ENCODE results near the gene AJUBA.
"Not testable (repeated sequence)": the region's sequence is repeated elsewhere in the genome, so short reads cannot be mapped to it uniquely, and the experiment has no call there.

AJUBA gene

DNA sequence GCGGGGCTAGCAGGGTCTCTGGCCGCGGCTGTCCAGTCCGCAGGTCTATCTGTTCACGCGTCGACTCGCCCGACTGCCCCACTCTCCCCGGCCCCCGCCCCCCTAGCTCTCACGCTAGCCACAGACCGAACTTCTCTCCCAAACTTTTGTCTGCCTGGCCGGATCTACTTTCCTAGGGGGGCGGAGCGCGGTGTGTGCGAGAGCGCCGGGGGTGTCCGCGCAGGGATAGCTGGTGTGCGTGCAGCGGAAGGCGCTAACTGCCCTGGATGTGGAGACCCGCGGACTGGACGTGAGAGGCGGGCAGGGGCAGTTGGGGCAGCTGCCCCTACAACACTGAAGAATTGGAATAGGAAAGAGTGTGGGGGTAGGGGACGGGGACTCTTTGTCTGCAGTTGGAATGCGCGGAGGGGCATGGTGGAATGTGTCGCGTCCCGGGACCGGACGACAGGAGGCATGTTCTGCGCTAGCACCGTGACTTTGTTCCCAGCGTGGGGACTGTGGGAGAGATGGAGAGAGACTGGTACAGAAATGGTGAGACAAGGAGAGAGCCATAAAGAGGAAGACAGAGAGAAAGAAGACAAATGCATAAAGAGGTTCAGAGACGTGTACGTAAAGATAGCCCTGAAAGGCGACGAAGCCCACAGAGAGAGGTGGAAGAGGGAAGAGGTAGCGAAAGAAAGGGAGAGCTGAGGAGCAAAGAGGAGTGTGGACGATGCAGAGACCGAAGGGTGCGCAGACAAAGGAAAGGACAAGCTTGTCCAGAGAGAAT, at the start of gene AJUBA:
AJUBA (minus strand) TSS at position 75 of the 769 bp plus-strand sequence. CDS start 285 bp downstream, outside the sequence.
- peak; percentile 94 for DNase-seq
- in situ Hi-C loops (cut with HindIII; ENCODE audit: low pct_ligation_motif_present, low pct_unique_long_range_greater_than_20kb, low sequenced_read_pairs): no loop called here

- in situ Hi-C loops (cut with HindIII; ENCODE audit: low pct_ligation_motif_present, low pct_unique_long_range_greater_than_20kb, low sequenced_read_pairs): no loop called here
- DNase-seq: no peak
Measured at GRCh38 chr14:23030936-23031335, 48.6 kb upstream of the AJUBA start.

GRCh38 chr14:23028799-23029198, 46.4 kb upstream of the AJUBA start:
- in situ Hi-C loops (cut with HindIII; ENCODE audit: low pct_ligation_motif_present, low pct_unique_long_range_greater_than_20kb, low sequenced_read_pairs): no loop called here
- no peak for DNase-seq

GRCh38 chr14:23025151-23025814, 42.9 kb upstream of the AJUBA start:
- in situ Hi-C loops (cut with HindIII; ENCODE audit: low pct_ligation_motif_present, low pct_unique_long_range_greater_than_20kb, low sequenced_read_pairs): no loop called here
- DNase-seq: no peak

DNA sequence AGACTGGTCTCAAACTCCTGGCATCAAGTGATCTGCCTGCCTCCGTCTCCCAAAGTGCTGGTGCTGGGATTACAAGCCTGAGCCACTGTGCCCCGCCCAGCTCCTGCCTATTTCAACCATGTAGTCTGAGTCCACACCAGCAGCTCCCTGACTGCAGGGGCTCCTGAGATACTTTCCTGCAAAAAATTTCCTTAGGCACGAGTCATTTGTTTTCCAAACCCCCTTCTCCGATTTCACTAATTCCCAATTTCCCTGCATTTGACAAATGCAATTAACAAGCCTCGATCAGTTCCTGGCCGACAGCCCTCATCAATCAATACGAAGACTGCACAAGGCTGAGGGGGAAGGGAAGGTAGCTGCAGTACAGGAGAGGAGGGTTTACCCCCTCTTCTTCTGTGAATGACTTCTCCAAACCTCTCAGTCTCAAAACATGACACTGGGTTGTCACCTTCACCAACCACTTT, 42.3 kb upstream of the AJUBA start:
- DNase-seq: no peak
- in situ Hi-C loops (cut with HindIII; ENCODE audit: low pct_ligation_motif_present, low pct_unique_long_range_greater_than_20kb, low sequenced_read_pairs): no loop called here

- in situ Hi-C loops (cut with HindIII; ENCODE audit: low pct_ligation_motif_present, low pct_unique_long_range_greater_than_20kb, low sequenced_read_pairs): no loop called here
Measured at GRCh38 chr14:23023795-23024152, 41.4 kb upstream of the AJUBA start.

DNA sequence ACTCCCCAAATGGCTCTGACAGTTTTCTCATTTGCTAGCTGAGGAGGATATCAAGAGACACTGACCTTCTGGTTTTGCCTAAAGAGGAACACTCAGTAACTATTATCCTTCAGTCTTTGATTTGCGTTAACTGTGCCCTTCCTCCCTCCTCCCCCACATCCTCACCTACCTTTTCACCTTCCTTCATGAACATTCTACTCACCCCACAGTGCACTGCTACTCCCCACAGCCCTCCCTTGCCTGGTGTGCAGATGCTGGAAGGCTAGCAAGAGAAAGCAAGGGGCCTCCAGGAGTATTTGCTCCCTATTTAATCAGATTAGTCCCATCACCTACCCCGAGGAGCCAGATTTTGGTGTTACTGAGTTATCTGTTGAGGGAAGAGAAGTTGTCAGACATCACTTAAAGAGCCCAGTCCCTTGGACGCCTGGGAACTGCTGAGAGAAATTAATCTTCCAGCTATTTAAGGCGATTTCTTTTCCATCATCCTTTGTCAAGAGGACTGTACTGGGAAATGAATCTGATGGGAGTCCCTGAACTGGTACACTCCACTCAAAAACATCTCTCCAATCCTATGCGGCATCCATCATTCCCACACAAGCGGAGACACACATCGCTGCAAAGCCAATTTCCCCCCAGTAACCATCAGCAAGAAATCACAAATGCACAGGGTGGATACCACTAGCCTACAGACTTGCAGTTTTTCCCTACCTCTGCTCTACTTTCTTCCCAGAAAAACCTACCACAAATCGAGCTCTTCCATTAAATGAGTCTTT, 40.9 kb upstream of the AJUBA start:
- DNase-seq: no peak
- in situ Hi-C loops (cut with HindIII; ENCODE audit: low pct_ligation_motif_present, low pct_unique_long_range_greater_than_20kb, low sequenced_read_pairs): no loop called here

More at GRCh38 chr14:23023795-23024152, 41.4 kb upstream of the AJUBA start:
- no peak for DNase-seq

- in situ Hi-C loops (cut with HindIII; ENCODE audit: low pct_ligation_motif_present, low pct_unique_long_range_greater_than_20kb, low sequenced_read_pairs): no loop called here
- DNase-seq: no peak
Measured at GRCh38 chr14:23021889-23022442, 39.6 kb upstream of the AJUBA start.

- in situ Hi-C loops (cut with HindIII; ENCODE audit: low pct_ligation_motif_present, low pct_unique_long_range_greater_than_20kb, low sequenced_read_pairs): no loop called here
- DNase-seq: no peak
Measured at GRCh38 chr14:23021434-23021833, 39.1 kb upstream of the AJUBA start.

DNA sequence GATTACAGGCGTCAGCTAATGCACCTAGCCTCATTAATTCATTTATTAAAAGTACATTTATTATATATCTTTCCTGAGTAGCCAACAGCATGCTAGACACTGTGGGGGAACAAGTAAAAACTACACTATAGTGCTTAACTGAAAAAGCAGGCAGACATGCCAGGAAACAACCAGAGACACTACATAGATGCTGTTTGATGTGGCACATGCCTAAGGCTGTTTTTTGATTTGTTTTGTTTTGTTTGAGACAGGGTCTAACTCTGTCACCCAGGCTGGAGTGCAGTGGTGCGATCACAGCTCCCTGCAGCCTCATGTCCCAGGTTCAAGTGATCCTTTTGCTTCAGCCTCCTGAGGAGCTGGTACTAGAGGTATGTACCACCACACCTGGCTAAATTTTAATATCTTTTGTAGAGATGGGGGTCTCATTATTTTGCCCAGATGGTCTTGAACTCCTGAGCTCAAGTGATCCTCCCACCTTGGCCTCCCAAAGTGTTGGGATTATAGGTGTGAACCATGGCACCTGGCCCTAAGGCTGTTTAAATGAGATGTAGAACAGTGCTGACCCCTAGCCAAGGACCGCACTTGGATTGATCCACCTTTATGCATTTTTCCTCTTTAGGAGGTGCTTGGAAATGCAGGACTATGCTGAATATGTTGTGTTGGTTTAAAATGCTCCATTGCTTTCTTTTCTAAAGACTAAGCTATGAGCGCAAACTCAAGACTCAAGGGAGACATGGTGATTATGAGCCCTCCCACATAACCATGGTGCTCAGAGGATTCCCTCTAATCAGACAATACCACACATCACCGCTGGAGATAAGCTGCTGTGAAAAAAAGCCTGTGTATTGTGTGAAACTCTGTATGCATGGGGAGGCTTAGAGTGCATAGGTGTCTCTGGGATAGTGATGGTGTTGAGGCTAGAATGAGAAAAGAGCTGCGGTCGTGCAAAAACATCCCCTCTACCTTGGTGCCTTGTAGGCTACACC, 38.1 kb upstream of the AJUBA start:
- DNase-seq: no peak
- in situ Hi-C loops (cut with HindIII; ENCODE audit: low pct_ligation_motif_present, low pct_unique_long_range_greater_than_20kb, low sequenced_read_pairs): no loop called here

DNA sequence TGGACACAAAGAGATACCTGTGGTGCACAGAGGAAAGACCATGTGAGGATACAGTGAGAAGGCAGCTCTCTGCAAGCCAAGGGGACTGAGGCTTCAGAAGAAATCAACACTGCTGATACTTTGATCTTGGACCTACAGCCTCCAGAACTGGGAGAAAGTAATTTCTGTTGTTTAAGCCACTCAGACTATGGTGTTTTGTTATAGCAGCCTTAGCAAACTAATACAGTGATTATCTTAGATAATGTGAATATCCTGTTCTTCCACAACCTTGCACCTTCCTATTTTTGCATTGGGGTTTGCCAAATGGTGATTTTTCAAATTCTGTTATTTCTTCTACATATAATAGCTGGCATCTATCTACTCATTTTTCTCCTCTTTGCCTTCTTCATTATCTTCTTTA, 35.8 kb upstream of the AJUBA start:
- no peak for DNase-seq
- in situ Hi-C loops (cut with HindIII; ENCODE audit: low pct_ligation_motif_present, low pct_unique_long_range_greater_than_20kb, low sequenced_read_pairs): no loop called here

DNA sequence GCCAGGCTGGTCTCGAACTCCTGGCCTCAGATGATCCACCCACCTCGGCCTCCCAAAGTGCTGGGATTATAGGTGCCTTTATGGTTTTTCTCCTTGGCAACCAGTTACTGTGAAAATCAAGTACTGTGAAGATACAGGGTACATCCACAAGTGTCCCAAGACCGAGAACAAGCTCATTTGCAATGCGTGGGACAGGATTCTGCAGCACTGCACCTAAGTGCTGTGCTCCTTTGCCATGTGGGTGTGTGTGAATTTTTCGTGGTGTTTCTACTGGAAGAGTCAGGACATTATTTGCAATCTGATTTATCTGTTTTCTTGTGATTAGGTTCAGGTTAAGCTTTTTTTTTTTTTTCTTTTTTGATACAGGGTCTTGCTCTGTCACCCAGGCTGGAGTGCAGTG, 34.7 kb upstream of the AJUBA start:
- in situ Hi-C loops (cut with HindIII; ENCODE audit: low pct_ligation_motif_present, low pct_unique_long_range_greater_than_20kb, low sequenced_read_pairs): no loop called here

DNA sequence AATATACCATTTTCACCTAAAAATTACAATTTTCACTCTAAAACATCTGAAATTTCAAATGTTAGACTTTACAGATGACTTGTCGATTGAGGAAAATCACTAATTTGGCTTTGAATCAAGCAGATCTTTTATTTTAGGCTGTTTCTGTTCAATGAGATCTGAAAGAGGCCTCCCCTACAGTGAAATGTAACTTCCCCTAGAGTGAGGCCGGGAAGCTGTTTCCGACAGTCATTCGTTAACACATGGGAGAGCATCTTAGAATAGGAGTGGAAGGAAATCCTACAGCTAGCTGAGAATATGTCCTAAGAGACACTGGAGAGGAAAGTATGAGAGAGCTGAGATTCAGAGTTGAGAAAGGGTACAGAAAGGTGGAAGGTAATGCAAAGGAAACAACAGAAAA, 33.3 kb upstream of the AJUBA start:
- in situ Hi-C loops (cut with HindIII; ENCODE audit: low pct_ligation_motif_present, low pct_unique_long_range_greater_than_20kb, low sequenced_read_pairs): no loop called here
- DNase-seq: no peak

More for the DNA sequence above, 34.7 kb upstream of the AJUBA start:
- DNase-seq: no peak

DNA sequence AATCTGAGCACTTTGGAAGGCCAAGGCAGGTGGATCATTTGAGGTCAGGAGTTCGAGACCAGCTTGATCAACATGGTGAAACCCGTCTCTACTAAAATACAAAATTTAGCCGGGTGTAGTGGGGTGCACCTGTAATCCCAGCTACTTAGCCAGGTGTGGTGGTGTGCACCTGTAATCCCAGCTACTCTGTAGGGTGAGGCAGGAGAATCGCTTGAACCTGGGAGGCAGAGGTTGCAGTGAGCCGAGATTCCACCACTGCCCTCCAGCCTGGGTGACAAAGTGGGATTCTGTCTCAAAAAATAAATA, 31.4 kb upstream of the AJUBA start:
- in situ Hi-C loops (cut with HindIII; ENCODE audit: low pct_ligation_motif_present, low pct_unique_long_range_greater_than_20kb, low sequenced_read_pairs); DNase-seq: not testable (repeated sequence)

DNA sequence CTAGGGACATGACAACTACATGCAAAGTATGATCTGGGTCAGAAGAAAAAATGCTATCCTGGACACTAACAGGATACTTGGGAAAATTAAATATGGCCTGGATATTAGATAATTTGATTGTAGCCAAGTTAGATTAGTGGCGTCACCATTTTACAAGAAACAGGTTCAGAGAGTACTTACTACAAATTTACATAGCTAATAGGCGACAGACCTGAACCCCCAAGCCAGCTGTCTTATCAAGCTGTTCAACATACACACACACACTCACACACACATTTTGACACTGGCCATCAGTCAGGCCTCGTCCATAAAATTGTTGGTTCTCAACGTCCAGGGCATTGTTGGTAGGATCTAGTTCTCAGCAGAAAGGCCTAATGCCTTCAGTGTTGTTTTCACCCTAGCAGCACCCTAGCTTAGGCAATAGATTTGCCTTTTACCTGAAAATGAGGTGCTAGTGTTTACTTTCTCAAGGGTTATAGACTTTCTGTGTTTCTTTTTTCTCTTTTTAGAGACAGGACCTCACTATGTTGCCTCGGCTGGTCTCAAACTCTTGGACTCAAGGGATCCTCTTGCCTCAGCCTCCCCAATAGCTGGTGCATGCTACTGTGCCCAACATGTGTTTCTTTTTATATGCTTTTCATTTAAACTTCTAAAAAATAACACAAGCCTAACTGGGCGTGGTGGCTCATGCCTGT, 30.9 kb upstream of the AJUBA start:
- DNase-seq: no peak
- in situ Hi-C loops (cut with HindIII; ENCODE audit: low pct_ligation_motif_present, low pct_unique_long_range_greater_than_20kb, low sequenced_read_pairs): no loop called here

- peak; percentile 69 for DNase-seq
- in situ Hi-C loops (cut with HindIII; ENCODE audit: low pct_ligation_motif_present, low pct_unique_long_range_greater_than_20kb, low sequenced_read_pairs): no loop called here
Measured at GRCh38 chr14:23009939-23010726, 27.8 kb upstream of the AJUBA start, which contains the start of gene C14orf93. Gene C14orf93, minus strand, starts transcription at chr14:23010143. Its CDS starts 11,120 bp downstream, at chr14:22999023.

GRCh38 chr14:23009483-23009938, 27.2 kb upstream of the AJUBA start:
- DNase-seq: no peak
- in situ Hi-C loops (cut with HindIII; ENCODE audit: low pct_ligation_motif_present, low pct_unique_long_range_greater_than_20kb, low sequenced_read_pairs): no loop called here

Data from ACHN (cell line).